Activated CD8-positive, alpha-beta memory T cell treated with anti-CD3 and anti-CD28 coated beads for 4 hours (primary cell): Measurements from ENCODE around the gene SMCO4.
"Not testable (repeated sequence)": the region's sequence is repeated elsewhere in the genome, so short reads cannot be mapped to it uniquely, and the experiment has no call there.

Experiments
- DNase-seq, 2 donors: peaks; one replicate each; pipeline ENCODE4 v3.0.0-alpha.2; 2020; ENCODE audit warnings: low read depth in 2 of 2

The SMCO4 gene

GRCh38 chr11:93543292-93543977 lies at the start of gene SMCO4:
SMCO4 (minus strand) TSS chr11:93543391; CDS start chr11:93479189, 64,202 bp downstream.
- DNase-seq, result peak; percentile 26 to 27

- DNase-seq, result no peak
These were observed 48.2 kb upstream of the SMCO4 start for GRCh38 chr11:93591247-93591898.

- DNase-seq, result no peak
These were observed 46.2 kb upstream of the SMCO4 start for GRCh38 chr11:93589347-93589746.

GRCh38 chr11:93587858-93588581 lies 44.8 kb upstream of the SMCO4 start:
- no peak for DNase-seq

- not testable (repeated sequence) for DNase-seq
These were observed 44.2 kb upstream of the SMCO4 start for GRCh38 chr11:93587425-93587824.

- DNase-seq, result no peak
These were observed 42.6 kb upstream of the SMCO4 start for GRCh38 chr11:93585758-93586157.

- DNase-seq, result no peak
These were observed 40.3 kb upstream of the SMCO4 start for GRCh38 chr11:93583490-93583889.

- DNase-seq, result no peak
These were observed 36.1 kb upstream of the SMCO4 start for GRCh38 chr11:93579187-93579751.

GRCh38 chr11:93577286-93577685 lies 34.1 kb upstream of the SMCO4 start:
- DNase-seq, result no peak

- not testable (repeated sequence) for DNase-seq
These were observed 33.7 kb upstream of the SMCO4 start for GRCh38 chr11:93576870-93577269.

- no peak for DNase-seq
These were observed 31.5 kb upstream of the SMCO4 start for GRCh38 chr11:93574638-93575220.

GRCh38 chr11:93573184-93573583 lies 30.0 kb upstream of the SMCO4 start:
- no peak for DNase-seq

GRCh38 chr11:93572621-93573020 lies 29.4 kb upstream of the SMCO4 start:
- DNase-seq, result no peak

GRCh38 chr11:93572171-93572570 lies 29.0 kb upstream of the SMCO4 start:
- no peak for DNase-seq

- no peak for DNase-seq
These were observed 28.4 kb upstream of the SMCO4 start for GRCh38 chr11:93571612-93572011.

GRCh38 chr11:93570759-93571413 lies 27.7 kb upstream of the SMCO4 start:
- no peak for DNase-seq

- no peak for DNase-seq
These were observed 26.3 kb upstream of the SMCO4 start for GRCh38 chr11:93569496-93569895.

GRCh38 chr11:93568726-93569125 lies 25.5 kb upstream of the SMCO4 start:
- no peak for DNase-seq

- DNase-seq, result no peak
These were observed 24.3 kb upstream of the SMCO4 start for GRCh38 chr11:93567401-93567895.

GRCh38 chr11:93564895-93565294 lies 21.7 kb upstream of the SMCO4 start:
- DNase-seq, result no peak

- no peak for DNase-seq
These were observed 20.7 kb upstream of the SMCO4 start for GRCh38 chr11:93563857-93564256.
